Stimulated activated CD4-positive, alpha-beta T cell treated with anti-CD3 and anti-CD28 coated beads, Interleukin-1b, Interleukin-23, amount 100 ng/mL, for 4 hours (primary cell): Measurements from ENCODE around the gene MDGA2.

Source experiments
- DNase-seq, 2 donors: peaks; one replicate each; pipeline ENCODE4 v3.0.0-alpha.2; 2020; ENCODE audit warnings: low read depth in 2 of 2

The MDGA2 gene

DNA sequence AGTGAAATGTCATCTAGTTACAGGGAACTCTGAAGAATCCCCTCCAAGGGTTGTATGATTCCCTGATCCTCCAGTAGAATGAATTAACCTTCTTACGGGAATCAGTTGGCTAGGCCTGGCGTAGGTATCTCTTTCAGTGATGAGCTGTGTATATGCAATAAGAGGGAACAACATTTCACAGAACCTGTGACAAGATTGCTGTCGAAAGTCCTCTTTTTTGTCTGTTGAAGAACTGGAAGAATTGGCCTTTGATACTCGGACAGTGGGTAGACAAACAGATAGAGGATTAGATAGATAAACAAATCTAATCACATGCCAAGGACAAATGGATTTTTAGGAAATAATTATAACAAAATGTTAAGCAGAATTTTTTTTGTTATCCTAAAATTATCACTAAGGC lies 184.6 kb downstream of the MDGA2 start:
- no peak for DNase-seq

- no peak for DNase-seq
Observed at GRCh38 chr14:47490353-47490752, 185.1 kb downstream of the MDGA2 start.

DNA sequence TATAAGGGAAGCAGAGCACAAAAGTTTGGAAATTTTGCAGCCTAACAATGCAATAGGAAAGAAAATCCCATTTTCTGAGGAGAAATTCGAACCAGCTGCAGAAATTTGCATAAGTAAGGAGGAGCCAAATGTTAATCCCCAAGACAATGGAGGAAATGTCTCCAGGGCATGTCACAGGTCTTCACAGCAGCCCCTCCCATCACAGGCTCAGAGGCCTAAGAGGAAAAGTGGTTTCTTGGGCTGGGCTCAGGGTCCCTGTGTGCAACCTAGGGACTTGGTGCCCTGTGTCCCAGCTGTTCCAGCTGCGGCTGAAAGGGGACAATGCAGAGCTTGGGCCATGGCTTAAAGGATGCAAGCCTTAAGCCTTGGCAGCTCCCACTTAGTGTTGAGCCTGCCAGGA lies 190.0 kb downstream of the MDGA2 start:
- DNase-seq: no peak

GRCh38 chr14:47483449-47483848 lies 192.0 kb downstream of the MDGA2 start:
- DNase-seq: no peak

DNA sequence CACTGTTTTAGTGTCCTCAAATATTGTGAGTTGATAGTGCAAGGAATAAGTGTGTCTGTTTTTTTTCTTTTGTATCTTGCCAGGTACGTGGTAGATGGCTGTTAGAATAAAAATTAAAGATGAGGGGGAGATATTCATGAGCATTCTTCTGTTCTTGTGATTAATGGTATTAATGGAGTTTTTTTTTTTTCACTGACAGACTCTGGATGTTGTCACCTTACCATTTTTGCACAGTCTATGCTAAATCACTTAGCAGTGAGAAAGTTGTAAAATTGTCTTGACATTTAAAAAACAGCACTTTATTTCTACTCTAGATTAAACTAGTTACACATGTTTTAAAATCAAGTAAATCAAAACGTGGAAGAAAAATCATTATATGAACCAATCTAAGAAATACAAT lies 204.3 kb downstream of the MDGA2 start:
- DNase-seq: no peak

DNA sequence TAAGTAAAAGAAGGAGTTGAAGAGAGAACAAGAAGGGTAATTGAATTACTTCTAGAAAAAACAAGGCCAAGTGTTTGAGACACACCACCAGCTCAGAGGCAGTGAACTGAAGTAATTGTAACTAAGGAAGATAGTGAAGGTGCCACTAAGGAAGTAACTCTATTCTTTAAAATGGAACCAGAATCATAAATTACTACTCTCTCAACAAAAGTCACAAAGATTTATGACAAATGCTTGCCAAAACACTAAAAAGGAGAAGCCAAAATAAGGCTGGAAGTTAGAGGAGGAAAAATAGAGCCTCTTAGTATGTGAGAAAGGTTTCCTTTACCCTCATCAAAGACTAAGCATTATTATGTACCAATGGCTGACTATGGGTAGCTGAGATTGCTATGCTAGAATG lies 208.5 kb downstream of the MDGA2 start:
- no peak for DNase-seq

DNA sequence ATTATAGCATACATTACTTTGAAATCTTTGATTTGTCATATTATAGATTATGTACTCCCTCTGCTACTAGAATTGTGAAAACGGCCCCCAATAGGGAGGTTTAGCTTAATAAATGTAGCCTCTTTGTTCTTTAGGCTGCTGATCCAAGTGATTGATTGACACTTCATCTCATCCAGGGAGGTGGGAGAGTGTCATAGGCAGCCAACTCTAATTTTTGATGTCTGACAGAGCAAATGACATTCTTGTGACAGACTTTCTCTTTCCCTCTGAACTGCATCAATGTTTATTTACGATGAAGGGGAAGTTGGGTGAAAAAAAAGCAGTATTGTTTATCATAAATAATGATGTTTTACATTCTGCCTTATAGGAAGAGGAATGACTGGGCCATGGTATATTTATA lies 221.4 kb downstream of the MDGA2 start:
- DNase-seq: no peak

GRCh38 chr14:47447076-47447475 lies 228.3 kb downstream of the MDGA2 start:
- no peak for DNase-seq

- DNase-seq: no peak
Observed at GRCh38 chr14:47442211-47442610, 233.2 kb downstream of the MDGA2 start.

DNA sequence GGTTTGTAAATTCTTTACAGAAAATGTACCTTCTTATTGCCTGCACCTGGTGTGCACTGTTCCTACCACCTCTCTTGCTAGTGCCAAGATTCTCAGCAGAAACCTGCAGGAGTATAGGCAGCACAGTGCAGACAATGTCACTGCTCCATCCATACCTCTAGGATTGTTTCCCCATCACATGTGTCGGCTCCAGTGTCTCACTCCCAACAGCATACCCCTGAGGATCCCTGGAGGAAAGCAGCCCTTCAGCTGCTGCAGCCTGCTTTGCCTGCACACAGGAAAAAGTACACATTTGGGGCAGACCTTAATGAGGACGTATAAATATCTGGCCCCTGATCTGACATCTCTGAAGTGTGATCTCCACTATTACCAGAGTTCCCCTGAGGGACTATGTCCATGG lies 235.5 kb downstream of the MDGA2 start:
- DNase-seq: no peak

GRCh38 chr14:47438650-47439140 lies 236.7 kb downstream of the MDGA2 start:
- no peak for DNase-seq

DNA sequence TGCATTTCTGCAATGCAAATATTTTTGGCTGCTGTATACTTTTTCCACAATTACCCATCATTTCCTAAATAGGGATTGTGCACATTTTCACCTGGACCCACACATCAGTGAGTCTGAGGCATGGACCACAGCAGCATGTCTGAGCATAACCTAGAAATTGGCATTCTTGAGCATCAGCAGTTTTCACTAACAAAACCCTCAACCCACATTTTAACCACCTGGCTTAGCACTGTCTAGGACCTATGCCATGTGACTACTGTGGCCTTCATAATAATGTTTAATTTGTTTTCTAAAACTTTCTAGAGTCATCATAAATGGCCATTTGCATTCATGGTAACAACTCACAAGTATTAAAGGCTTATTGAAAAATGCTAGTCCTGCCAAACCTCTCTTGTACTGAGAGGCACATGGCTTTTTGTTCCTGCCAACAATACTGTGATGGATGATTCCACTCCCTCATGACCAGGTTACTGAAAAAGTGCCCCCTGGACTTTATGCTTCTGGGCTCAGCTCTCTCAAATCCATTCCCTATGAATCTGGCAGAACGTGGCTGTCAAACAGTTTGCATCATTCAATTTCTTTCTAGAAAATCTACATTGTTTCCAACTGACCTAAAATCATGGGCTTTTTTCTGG lies 240.0 kb downstream of the MDGA2 start:
- no peak for DNase-seq

- DNase-seq: no peak
Observed at GRCh38 chr14:47427629-47428028, 247.8 kb downstream of the MDGA2 start.

- DNase-seq: no peak
Observed at GRCh38 chr14:47425302-47425701, 250.1 kb downstream of the MDGA2 start.

- no peak for DNase-seq
Observed at GRCh38 chr14:47422191-47422590, 253.2 kb downstream of the MDGA2 start.

GRCh38 chr14:47411523-47411922 lies 263.9 kb downstream of the MDGA2 start:
- no peak for DNase-seq

DNA sequence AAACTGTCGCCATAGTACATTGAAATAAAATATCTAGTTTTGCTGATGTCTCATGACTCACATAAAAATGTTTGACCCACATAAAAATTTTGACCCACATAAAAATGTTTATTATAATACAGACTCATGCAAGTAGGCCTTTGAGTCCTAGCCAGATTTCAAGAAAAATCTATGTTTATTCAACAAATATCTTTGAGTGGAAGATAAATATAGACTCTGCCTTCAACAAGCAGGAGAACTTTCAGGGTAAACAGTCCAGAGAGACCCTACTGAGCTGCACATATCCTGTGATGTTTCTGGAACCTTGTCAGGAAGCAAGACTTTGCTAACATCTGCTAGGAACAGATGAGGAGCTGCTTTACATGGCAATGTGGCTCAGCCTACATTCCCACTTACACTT lies 283.1 kb downstream of the MDGA2 start:
- DNase-seq: no peak

GRCh38 chr14:47390831-47391504 lies 284.4 kb downstream of the MDGA2 start:
- no peak for DNase-seq

- DNase-seq: no peak
Observed at GRCh38 chr14:47389535-47389934, 285.9 kb downstream of the MDGA2 start.

DNA sequence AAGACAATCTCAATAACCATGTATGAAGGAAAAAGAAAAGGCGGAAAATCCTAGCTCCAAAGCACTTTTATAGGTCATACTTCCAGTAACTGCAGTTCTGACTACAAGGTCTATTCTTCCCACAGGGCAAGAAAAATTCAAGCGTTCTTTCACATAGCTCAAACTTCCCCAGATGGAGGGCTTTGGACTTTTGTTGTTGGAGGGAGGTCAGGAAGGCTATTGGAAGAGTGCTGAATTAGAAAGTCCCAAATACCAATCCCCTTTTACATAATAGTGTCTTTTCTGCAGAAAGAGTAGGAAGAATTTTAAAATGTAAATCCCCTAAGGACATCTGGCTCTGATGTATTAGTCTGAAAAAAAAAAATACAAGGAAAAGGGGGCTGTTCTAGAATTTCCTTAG lies 309.4 kb downstream of the MDGA2 start:
- no peak for DNase-seq

DNA sequence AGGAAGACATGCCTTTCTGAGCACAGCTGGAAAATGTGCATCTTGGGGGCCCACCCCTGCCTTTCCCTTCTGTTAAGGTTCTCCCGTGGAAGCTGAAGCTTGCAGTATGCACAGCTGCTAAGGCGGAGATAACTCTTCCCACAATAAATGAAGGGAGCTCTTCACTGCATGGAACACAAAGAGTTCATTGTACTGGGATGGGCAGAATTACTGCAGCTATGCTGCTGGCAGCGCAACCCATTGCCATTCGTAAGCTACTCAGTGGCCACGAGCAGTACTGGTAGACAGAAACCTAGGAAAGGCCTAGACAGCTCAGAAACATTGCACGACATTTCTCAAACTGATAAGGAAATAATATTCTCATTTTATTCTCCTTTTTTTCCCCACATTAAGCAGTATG lies 310.2 kb downstream of the MDGA2 start:
- DNase-seq: no peak

DNA sequence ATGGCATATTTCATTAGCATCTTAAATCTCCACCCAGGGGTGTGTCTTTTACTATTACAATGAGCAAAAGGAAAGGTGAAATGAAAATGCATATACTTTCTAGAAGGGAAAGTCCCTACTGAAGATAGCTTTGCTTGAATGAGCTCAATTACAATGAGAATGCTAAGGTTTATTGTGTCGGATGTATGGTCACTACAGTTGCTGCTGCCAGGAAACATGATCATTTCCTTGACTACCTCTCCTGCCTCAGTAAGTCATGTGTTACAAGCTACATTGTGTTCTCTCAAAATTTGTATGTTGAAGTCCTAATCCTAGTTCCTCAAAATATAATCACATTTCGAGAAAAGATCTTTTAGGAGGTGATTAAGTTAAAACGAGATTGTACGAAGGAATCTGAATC lies 322.2 kb downstream of the MDGA2 start:
- DNase-seq: no peak

DNA sequence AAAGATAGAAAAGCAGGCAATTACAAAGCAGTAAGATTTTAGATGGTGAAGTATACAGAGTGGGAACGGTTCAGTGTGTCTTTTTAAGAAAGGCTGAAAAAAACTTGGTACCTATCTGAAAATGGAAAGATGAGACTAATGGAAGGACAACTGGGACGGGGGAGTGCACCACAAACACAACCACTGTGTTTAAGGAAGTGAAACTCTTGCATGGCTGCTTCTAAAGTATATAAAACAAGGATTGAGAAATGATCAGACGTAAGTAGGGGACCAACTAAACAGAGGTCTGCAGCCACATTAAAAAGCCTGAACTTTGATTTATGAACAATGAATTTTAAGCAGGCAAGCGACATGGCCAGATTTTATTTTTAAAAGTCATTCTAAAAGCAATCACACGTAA lies 328.6 kb downstream of the MDGA2 start:
- no peak for DNase-seq

GRCh38 chr14:47345016-47345415 lies 330.4 kb downstream of the MDGA2 start:
- no peak for DNase-seq
